Fibroblast of lung (primary cell): Measurements from ENCODE around the gene NFYA. TPM values are rescaled to one million over a fixed set of nuclear protein-coding genes. Genes with fewer than 3 reads are reported as not detected.

Experiments used
- DNase-seq, 2 donors: peaks; one replicate each; pipeline versions ENCODE4 v3.0.0 to v3.0.0-alpha.2; 2010; ENCODE audit warnings: low read depth in 2 of 2
- H2AFZ ChIP-seq: 2 replicates; pipeline ENCODE4 v1.5.1; 2012; ENCODE audit warnings: low read length, control low read depth, inconsistent platforms
- H3K27ac ChIP-seq: 2 replicates; pipeline ENCODE4 v1.5.1; 2011; ENCODE audit warnings: low read length, control low read depth; ENCODE audit not compliant: insufficient read depth
- H3K27me3 ChIP-seq: 2 replicates; pipeline ENCODE4 v1.5.1; 2011; ENCODE audit warnings: mild to moderate bottlenecking, low read length; ENCODE audit not compliant: control insufficient read depth, insufficient read depth
- H3K36me3 ChIP-seq: 2 replicates; pipeline ENCODE4 v1.5.1; 2011; ENCODE audit warnings: low read length; ENCODE audit not compliant: control insufficient read depth, insufficient read depth
- H3K4me1 ChIP-seq: 2 replicates; pipeline ENCODE4 v1.5.1; 2011; ENCODE audit warnings: low read length; ENCODE audit not compliant: control insufficient read depth, insufficient read depth; ENCODE audit errors: extremely low read depth
- H3K4me2 ChIP-seq: 2 replicates; pipeline ENCODE4 v1.5.1; 2011; ENCODE audit warnings: low read length, control low read depth; ENCODE audit not compliant: insufficient read depth; ENCODE audit errors: extremely low read depth
- H3K4me3 ChIP-seq, 4 experiments: fragments of 200-600 bp in 1 of 4; sonication (generic) in 1 of 4; replicated peaks in 1 of 4; 2 replicates each; pipeline ENCODE4 v1.5.1; 2011 to 2016; ENCODE audit warnings: low read length in 4 of 4, low read depth in 3 of 4, mild to moderate bottlenecking in 3 of 4, control low read depth in 2 of 4, inconsistent platforms in 1 of 4, mixed read lengths in 1 of 4; ENCODE audit not compliant: insufficient read depth in 1 of 4; ENCODE audit errors: control extremely low read depth in 1 of 4
- H3K79me2 ChIP-seq: 2 replicates; pipeline ENCODE4 v1.5.1; 2012; ENCODE audit warnings: mild to moderate bottlenecking, low read length, inconsistent platforms; ENCODE audit not compliant: control insufficient read depth, insufficient read depth
- H3K9ac ChIP-seq: 2 replicates; pipeline ENCODE4 v1.5.1; 2011; ENCODE audit warnings: mild to moderate bottlenecking, low read length, control low read depth; ENCODE audit not compliant: insufficient read depth
- H3K9me3 ChIP-seq: 2 replicates; pipeline ENCODE4 v1.5.1; 2012; ENCODE audit warnings: low read depth, low read length; ENCODE audit not compliant: control insufficient read depth, insufficient read depth
- H4K20me1 ChIP-seq: 2 replicates; pipeline ENCODE4 v1.5.1; 2011; ENCODE audit warnings: low read length; ENCODE audit not compliant: control insufficient read depth, insufficient read depth; ENCODE audit errors: extremely low read depth
- EZH2 ChIP-seq: IDR thresholded peaks from 2 replicates; pipeline ENCODE4 v1.5.1; 2012; ENCODE audit warnings: low read length, control low read depth, mild to moderate bottlenecking; ENCODE audit errors: missing control alignments
- polyA plus RNA-seq, 2 donors: library from polyadenylated mRNA; depleted of rRNA in 1 of 2; stranded (reverse) in 1 of 2; unstranded in 1 of 2; fragments of >200 nt; gene quantifications; 2 replicates each; pipeline ENCODE4 v1.2.1, GENCODE V29; 2011 to 2012; ENCODE audit warnings: missing spikeins in 1 of 2
- total RNA-seq: library from RNA; depleted of rRNA; stranded (reverse); fragments of >200 nt; gene quantifications from 2 replicates; pipeline ENCODE4 v1.2.1, GENCODE V29; 2014
- TF ChIP-seq, protein P1 (sequence below), 2 donors: IDR thresholded peaks in 1 of 2; conservative IDR thresholded peaks in 1 of 2; 1 replicate in 1 of 2; 2 replicates in 1 of 2; pipeline ENCODE4 v1.5.1; 2011 to 2012; ENCODE audit warnings: low read length in 2 of 2, control low read depth in 1 of 2, inconsistent platforms in 1 of 2, low read depth in 1 of 2, mild to moderate bottlenecking in 1 of 2

NFYA gene
- total and polyA plus RNA-seq, 2 donors (not counting 1 experiment from before 2014, with no cell fraction given): 6.9 to 14.9 TPM

DNA sequence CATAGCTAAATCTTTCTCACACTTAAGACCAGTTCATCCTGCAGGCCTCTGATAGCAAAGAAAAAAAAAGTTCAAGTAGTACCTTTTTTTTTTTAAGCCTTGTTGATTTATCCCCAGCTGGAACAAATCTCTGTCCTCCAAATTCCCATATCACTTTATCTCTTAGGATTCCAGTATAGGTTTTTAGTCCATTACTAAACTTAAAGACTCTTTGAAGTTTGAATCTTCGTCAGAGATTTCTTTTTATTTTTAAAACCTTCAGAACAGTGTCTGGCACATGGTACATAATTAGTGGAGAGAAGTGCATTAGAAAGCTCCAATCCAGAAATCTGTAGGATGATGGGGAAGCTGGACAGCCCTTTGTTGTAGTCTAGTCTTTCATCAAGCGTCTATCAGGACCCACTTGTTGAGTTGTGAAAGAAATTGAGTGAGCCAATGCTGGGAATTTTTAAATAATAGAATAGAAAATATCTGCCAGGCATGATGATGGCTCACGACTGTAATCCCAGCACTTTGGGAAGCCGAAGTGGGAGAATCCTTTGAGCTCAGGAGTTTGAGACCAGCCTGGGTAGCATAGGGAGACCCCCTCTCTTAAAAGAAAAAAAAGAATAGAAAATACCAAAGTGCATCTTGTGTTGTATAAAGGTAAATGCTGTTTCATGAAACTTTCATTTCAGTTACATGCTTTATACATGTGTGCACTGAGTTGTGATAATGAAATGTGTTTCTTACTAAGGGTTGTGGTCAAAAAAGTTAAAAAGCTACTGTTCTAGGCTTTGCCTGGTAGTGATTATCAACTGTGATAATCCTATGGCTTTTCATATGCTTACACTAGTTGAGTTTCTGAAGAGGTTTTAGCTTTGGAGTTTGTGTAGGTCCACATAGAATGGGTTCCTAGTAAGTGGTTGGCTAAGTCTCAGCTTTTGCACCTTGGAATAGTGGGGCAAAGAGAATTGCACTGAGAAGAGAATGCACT, 3.2 kb downstream of the NFYA start:
- H3K79me2 ChIP-seq: peaks cover 58% of the 10 kb centered on the region
- no peak overlapping the region for H3K4me3 ChIP-seq
- DNase-seq: no peak
- TF ChIP-seq, protein P1, sequence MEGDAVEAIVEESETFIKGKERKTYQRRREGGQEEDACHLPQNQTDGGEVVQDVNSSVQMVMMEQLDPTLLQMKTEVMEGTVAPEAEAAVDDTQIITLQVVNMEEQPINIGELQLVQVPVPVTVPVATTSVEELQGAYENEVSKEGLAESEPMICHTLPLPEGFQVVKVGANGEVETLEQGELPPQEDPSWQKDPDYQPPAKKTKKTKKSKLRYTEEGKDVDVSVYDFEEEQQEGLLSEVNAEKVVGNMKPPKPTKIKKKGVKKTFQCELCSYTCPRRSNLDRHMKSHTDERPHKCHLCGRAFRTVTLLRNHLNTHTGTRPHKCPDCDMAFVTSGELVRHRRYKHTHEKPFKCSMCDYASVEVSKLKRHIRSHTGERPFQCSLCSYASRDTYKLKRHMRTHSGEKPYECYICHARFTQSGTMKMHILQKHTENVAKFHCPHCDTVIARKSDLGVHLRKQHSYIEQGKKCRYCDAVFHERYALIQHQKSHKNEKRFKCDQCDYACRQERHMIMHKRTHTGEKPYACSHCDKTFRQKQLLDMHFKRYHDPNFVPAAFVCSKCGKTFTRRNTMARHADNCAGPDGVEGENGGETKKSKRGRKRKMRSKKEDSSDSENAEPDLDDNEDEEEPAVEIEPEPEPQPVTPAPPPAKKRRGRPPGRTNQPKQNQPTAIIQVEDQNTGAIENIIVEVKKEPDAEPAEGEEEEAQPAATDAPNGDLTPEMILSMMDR (conservative IDR thresholded peaks at IDR 0.05 in 1 of 2, IDR thresholded peaks at IDR 0.05 in 1 of 2; ENCODE audit: low read depth in 1 of 2, low read length in 2 of 2): no peak
- TF ChIP-seq EZH2: no peak
- peaks cover 3% of the 10 kb centered on the region for H3K4me1 ChIP-seq
- H3K9me3 ChIP-seq: no peaks in the 10 kb centered on the region
- H3K27ac ChIP-seq: no peak overlapping the region
- no peak overlapping the region for H3K9ac ChIP-seq
- H3K27me3 ChIP-seq: no peaks in the 10 kb centered on the region
- H4K20me1 ChIP-seq: no peaks in the 10 kb centered on the region
- H3K36me3 ChIP-seq: peaks cover 6% of the 10 kb centered on the region
- H2AFZ ChIP-seq: no peak overlapping the region
- H3K4me2 ChIP-seq: no peak overlapping the region

DNA sequence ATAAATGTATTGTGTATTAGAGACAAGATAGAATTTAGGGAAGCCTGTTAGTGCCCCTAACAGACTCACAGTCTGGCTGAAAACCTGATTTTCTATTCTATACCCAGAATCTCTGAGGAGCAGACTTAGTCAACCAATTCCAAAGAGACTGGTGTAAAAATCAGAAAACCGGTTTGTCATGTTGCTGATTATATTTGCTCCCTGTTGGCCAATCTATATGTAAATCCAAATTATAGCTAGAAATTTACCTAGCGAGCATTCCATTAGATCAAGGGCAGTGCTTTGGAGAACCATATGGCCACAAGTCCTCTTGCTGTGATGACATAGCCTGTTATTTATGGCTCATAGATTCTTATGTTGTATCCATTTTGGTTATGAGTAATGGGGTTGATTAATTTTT, 4.8 kb downstream of the NFYA start:
- H3K27me3 ChIP-seq: no peaks in the 10 kb centered on the region
- H3K4me3 ChIP-seq: no peak overlapping the region
- H3K9ac ChIP-seq: no peak overlapping the region
- no peak overlapping the region for H3K27ac ChIP-seq
- no peaks in the 10 kb centered on the region for H4K20me1 ChIP-seq
- no peak overlapping the region for H2AFZ ChIP-seq
- TF ChIP-seq, protein P1 (conservative IDR thresholded peaks at IDR 0.05 in 1 of 2, IDR thresholded peaks at IDR 0.05 in 1 of 2; ENCODE audit: low read depth in 1 of 2, low read length in 2 of 2): no peak
- TF ChIP-seq EZH2: no peak
- no peak for DNase-seq
- H3K36me3 ChIP-seq: peaks cover 6% of the 10 kb centered on the region
- peaks cover 60% of the 10 kb centered on the region for H3K79me2 ChIP-seq
- no peaks in the 10 kb centered on the region for H3K9me3 ChIP-seq
- no peak overlapping the region for H3K4me2 ChIP-seq
- H3K4me1 ChIP-seq: peaks cover 3% of the 10 kb centered on the region

DNA sequence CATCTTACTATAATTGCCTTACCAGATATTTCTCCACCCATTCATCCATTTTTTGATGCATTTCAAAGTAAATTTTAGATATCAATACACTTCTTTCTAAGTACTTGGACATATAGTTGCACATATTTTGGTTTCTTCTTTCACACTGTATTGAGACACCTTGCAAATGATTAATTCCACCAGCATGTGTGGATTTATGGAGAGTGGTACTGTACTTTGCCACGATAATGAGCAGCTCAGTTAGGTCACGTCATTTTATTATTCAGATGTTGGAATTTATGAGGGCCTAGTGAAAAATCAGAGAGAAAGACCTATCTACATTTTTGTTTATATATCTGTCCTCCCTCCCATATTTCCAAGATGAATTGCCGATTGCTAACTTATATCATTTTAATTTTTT, 5.3 kb downstream of the NFYA start:
- Histone ChIP-seq H3K4me3 (no peak overlapping the region), H3K9ac (no peak overlapping the region), H3K4me2 (no peak overlapping the region), H4K20me1 (no peaks in the 10 kb centered on the region), H3K79me2 (peaks cover 60% of the 10 kb centered on the region), H3K27ac (no peak overlapping the region), H2AFZ (no peak overlapping the region), H3K4me1 (peaks cover 3% of the 10 kb centered on the region), H3K27me3 (no peaks in the 10 kb centered on the region), H3K36me3 (peaks cover 6% of the 10 kb centered on the region), H3K9me3 (no peaks in the 10 kb centered on the region)
- TF ChIP-seq, protein P1 (conservative IDR thresholded peaks at IDR 0.05 in 1 of 2, IDR thresholded peaks at IDR 0.05 in 1 of 2; ENCODE audit: low read depth in 1 of 2, low read length in 2 of 2): no peak
- no peak for TF ChIP-seq EZH2
- DNase-seq: no peak
